A673 (cell line): ENCODE data around the gene RNF215.

ENCODE experiments used
- EZH2 ChIP-seq: fragments of 200-600 bp; sonication (generic); IDR thresholded peaks from 2 replicates; pipeline ENCODE4 v1.6.1; 2017; ENCODE audit warnings: borderline replicate concordance, low read depth, mild to moderate bottlenecking, mixed read lengths, antibody characterized with exemption, low read length; ENCODE audit not compliant: poor library complexity, severe bottlenecking
- TF ChIP-seq, protein P1 (sequence below): fragments of 300-800, 200-600 bp; sonication (generic); conservative IDR thresholded peaks from 2 replicates; pipeline ENCODE4 v1.5.1; 2017; ENCODE audit warnings: low read depth, mild to moderate bottlenecking, antibody characterized with exemption, low read length, moderate library complexity, mixed read lengths

DNA sequence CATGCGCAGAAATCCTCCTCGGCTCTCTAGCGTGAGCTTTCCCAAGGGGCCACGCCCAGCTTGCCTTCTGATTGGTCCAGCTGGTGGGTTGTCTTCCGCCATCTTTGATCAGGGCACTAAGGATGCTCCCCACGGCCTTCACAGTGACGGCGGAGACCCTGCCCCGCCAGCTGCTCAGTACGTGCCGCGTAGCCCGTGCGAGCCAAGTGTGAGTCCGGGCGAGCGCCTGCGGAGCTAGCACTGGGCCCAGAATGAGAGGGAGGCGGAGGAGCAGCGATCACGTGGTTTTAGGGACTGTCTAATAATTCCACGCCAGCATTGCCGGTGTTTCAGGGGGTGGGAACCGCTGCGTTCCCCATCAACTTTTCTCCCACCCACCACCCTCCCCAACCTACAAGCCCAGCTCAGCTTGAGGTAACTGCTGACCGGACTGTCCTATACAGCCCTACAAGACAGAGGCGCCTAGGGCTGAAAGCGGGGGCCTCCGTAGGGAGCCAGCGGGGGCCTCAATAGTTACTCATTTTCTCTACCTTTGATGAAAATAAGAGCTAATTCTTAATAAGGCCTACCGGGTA is 36.8 kb upstream of the RNF215 start:
- TF ChIP-seq, protein P1, sequence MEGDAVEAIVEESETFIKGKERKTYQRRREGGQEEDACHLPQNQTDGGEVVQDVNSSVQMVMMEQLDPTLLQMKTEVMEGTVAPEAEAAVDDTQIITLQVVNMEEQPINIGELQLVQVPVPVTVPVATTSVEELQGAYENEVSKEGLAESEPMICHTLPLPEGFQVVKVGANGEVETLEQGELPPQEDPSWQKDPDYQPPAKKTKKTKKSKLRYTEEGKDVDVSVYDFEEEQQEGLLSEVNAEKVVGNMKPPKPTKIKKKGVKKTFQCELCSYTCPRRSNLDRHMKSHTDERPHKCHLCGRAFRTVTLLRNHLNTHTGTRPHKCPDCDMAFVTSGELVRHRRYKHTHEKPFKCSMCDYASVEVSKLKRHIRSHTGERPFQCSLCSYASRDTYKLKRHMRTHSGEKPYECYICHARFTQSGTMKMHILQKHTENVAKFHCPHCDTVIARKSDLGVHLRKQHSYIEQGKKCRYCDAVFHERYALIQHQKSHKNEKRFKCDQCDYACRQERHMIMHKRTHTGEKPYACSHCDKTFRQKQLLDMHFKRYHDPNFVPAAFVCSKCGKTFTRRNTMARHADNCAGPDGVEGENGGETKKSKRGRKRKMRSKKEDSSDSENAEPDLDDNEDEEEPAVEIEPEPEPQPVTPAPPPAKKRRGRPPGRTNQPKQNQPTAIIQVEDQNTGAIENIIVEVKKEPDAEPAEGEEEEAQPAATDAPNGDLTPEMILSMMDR, result no peak
- TF ChIP-seq EZH2, result no peak
